Heart right ventricle (tissue), 16 donors: ENCODE measurements around the gene LENG8. TPM values are rescaled to one million over a fixed set of nuclear protein-coding genes. Genes with fewer than 3 reads are reported as not detected.

ENCODE experiments used
- ATAC-seq, 8 donors: fragments of 200-7000 bp; cut with Tn5 transposase; one replicate each; pipeline ENCODE4 v1.9.1; 2020; ENCODE audit warnings: mild to moderate bottlenecking in 8 of 8, moderate library complexity in 8 of 8, moderate number of reproducible peaks in 1 of 8
- DNase-seq, 2 donors: peaks; one replicate each; pipeline ENCODE4 v3.0.0-alpha.2; 2020
- H3K27ac ChIP-seq, 10 donors: fragments of 200-600 bp; sonication (generic) in 2 of 10; one replicate each; pipeline versions ENCODE4 v1.5.0 to v1.8.0; 2020 to 2022; ENCODE audit warnings: mild to moderate bottlenecking in 3 of 10
- H3K27me3 ChIP-seq, 7 donors: fragments of 200-600 bp; one replicate each; pipeline ENCODE4 v1.8.0; 2021 to 2022; ENCODE audit warnings: mild to moderate bottlenecking in 2 of 7
- H3K36me3 ChIP-seq, 9 donors: fragments of 200-600 bp; sonication (generic) in 1 of 9; one replicate each; pipeline versions ENCODE4 v1.5.0 to v1.8.0; 2020 to 2022; ENCODE audit warnings: mild to moderate bottlenecking in 2 of 9
- H3K4me1 ChIP-seq, 9 donors: fragments of 200-600 bp; sonication (generic) in 1 of 9; one replicate each; pipeline versions ENCODE4 v1.5.0 to v1.8.0; 2020 to 2022; ENCODE audit warnings: mild to moderate bottlenecking in 4 of 9
- H3K4me3 ChIP-seq, 10 donors: fragments of 200-600 bp; sonication (generic) in 2 of 10; one replicate each; pipeline versions ENCODE4 v1.5.0 to v1.8.0; 2020 to 2022; ENCODE audit warnings: mild to moderate bottlenecking in 7 of 10, moderate library complexity in 2 of 10
- H3K9me3 ChIP-seq, 11 donors: fragments of 200-600 bp in 10 of 11; sonication (generic) in 2 of 11; one replicate each; pipeline versions ENCODE4 v1.5.0 to v1.8.0; 2013 to 2022; ENCODE audit warnings: mild to moderate bottlenecking in 2 of 11, control low read depth in 1 of 11, moderate library complexity in 1 of 11
- WGBS, 2 donors: extraction: QIAGEN DNeasy Blood & Tissue Kit; methylation state at CpG; one replicate each; pipeline ENCODE4 v1.1.7; 2013; ENCODE audit warnings: inconsistent platforms in 1 of 2; 5-methylcytosine and 5-hydroxymethylcytosine counted together
- intact Hi-C, 10 donors: fragments of 100-400 bp; cut with DNase I; formaldehyde crosslinking; loops; one replicate each; pipeline versions ENCODE4 v1.11.1 to v1.14.2; 2022
- polyA plus RNA-seq, 2 donors: library from polyadenylated mRNA; stranded (reverse); fragments of 200-250 nt; gene quantifications; one replicate each; pipeline ENCODE4 v1.2.3, GENCODE V29; 2013
- total RNA-seq, 10 donors: library from RNA; stranded (reverse); fragmentation: NEBNext Ultra II Directional in 3 of 10; extraction: Animal tissue kit (Norgen Biotek cat#: 25700) in 3 of 10; gene quantifications; one replicate each; pipeline versions ENCODE4 v1.2.1 to v1.2.4, GENCODE V29; 2021 to 2023
- TF ChIP-seq, protein P1 (sequence below), 9 donors: fragments of 200-600 bp; sonication (generic) in 2 of 9; IDR thresholded peaks; one replicate each; pipeline versions ENCODE4 v1.5.0 to v1.8.0; 2021 to 2022; ENCODE audit warnings: antibody characterized with exemption in 9 of 9, mild to moderate bottlenecking in 5 of 9, moderate library complexity in 1 of 9
- donor health status: Arrhythmogenic right ventricular cardiomyopathy.
- donor health status: ischemic (EF 13 %, LVEDD 7.1; RV severe dilation, severe dysfunction).
- donor health status: healthy with polysubstance abuse.
- donor health status: DM: no; HTN: yes; CAD: no.
- donor health status: DM: no; HTN: no; CAD: no.
- donor health status: ischemic (EF 25% LVEDD 6.9; RV normal size, moderate dysfunction).
- donor health status: ischemic (EF 25% LVEDD 5.7; RV mildly dilated, moderate dysfunction).
- donor health status: healthy.
- donor health status: DM: yes; HTN: yes; CAD: no.
- donor health status: Ischemic cardiomyopathy.
- donor health status: ischemic (EF 35%, LVEDD 5.7; RV mildly dilated, moderate dysfunction).
- donor health status: nonischemic (EF 11% LVEDD 7.7; RV severe dilation, severe dysfunction).
- donor health status: DM: yes; HTN: yes; CAD: no.
- donor health status: PGD.
- donor health status: ischemic (EF 29% LVEDD 5.4; RV normal size, mild dysfunction).
- donor health status: nonischemic (EF 23%, LVEDD 6.1; RV moderate dilation, normal function).

Gene LENG8
- total and polyA plus RNA-seq, 12 donors, result 34.3 to 194 (median 56.8) TPM

DNA sequence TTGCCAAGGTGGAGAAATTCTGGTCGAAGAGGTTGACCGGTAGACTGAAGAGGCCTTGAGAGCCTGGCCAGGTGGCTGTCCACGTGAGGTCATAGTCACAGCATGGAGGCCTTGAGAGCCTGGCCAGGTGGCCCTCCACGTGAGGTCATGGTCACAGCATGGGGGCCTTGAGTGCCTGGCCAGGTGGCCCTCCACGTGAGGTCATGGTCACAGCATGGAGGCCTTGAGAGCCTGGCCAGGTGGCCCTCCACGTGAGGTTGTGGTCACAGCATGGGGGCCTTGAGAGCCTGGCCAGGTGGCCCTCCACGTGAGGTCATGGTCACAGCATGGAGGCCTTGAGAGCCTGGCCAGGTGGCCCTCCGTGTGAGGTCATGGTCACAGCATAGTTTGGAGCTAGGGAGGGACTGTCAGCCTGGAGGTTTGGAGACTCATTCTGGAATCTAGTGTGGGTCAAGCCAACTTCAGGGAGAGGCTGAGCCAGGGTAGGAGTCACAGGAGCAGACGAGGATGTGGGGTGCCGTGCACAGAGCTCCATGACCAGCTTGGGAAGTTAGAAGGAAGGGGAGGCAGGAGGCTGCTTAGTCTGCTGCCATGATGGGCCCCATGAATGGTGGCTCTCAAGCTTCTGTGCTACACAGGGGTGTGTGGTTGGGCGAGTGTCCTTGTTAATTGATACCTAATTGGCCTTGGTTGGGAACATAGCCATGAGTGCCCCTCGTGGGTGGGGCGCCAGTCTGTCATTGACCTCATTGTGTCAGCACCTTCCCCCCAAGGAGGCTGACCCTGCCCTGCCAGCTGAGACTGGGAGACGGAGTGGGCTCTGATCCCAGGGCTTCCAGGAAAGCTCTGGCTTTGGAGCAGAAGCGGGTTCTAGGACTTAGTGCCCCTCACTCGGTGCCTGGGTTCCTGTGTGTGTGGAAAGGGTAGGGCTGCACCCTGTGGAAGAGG, 10.6 kb downstream of the LENG8 start:
- Histone ChIP-seq H3K4me3 (no peak overlapping the region), H3K27me3 (no peaks in the 10 kb centered on the region), H3K4me1 (peaks cover 11 to 51% (median 42%) of the 10 kb centered on the region in 9 donors), H3K27ac (no peak overlapping the region), H3K9me3 (no peaks in the 10 kb centered on the region), H3K36me3 (peaks cover 4 to 79% (median 74%) of the 10 kb centered on the region in 9 donors)
- no peak for ATAC-seq
- intact Hi-C loops, result no loop called here
- 81 to 82% methylated on average over 16 of the region's 16 CpGs for WGBS, 2 donors
- TF ChIP-seq, protein P1, sequence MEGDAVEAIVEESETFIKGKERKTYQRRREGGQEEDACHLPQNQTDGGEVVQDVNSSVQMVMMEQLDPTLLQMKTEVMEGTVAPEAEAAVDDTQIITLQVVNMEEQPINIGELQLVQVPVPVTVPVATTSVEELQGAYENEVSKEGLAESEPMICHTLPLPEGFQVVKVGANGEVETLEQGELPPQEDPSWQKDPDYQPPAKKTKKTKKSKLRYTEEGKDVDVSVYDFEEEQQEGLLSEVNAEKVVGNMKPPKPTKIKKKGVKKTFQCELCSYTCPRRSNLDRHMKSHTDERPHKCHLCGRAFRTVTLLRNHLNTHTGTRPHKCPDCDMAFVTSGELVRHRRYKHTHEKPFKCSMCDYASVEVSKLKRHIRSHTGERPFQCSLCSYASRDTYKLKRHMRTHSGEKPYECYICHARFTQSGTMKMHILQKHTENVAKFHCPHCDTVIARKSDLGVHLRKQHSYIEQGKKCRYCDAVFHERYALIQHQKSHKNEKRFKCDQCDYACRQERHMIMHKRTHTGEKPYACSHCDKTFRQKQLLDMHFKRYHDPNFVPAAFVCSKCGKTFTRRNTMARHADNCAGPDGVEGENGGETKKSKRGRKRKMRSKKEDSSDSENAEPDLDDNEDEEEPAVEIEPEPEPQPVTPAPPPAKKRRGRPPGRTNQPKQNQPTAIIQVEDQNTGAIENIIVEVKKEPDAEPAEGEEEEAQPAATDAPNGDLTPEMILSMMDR (IDR thresholded peaks at IDR 0.05), result no peak
- no peak for DNase-seq

DNA sequence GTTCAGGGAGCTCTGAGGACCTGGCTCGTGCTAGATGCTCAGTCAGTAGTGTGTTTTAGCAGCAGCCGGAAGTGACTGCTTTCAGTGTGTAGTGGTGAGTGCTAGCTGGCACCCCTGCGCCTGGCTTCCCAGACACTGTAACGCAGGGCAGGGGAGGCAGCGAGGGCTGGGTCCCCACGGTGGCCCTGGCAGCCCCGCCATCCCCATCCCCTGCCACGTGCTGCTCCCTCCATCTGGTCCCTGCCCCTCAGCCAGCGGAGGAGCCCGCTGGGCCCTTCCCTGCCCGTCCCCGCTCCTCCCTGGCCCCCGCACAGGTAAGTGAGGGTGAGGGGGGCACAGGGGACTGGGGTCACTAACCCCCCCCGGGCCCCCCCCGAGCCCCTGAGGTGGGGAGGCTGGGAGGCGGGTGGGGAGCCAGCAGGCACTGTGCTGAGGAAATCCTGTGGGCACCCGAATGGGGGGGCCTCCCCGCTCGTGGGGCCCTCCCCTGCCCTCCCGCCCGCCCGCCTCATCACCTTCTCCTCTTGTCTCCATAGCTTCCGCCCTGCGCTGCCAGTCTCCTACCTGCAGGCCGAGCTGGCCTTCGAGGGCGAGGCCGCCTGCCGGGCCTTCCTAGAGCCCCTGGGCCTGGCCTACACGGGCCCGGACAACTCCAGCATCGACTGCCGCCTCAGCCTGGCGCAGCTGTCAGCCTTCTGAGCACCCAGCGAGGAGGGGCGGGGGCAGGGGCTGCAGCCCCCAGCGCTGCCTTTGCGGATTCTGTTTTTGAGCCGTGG, 11.4 kb downstream of the LENG8 start:
- intact Hi-C loops, result no loop called here
- no peak overlapping the region for H3K4me3 ChIP-seq
- peaks cover 0 to 2% (median 0%) of the 10 kb centered on the region in 7 donors for H3K27me3 ChIP-seq
- no peak overlapping the region for H3K27ac ChIP-seq
- H3K9me3 ChIP-seq, result no peaks in the 10 kb centered on the region
- ATAC-seq (no peak), DNase-seq (no peak)
- peaks cover 4 to 71% (median 66%) of the 10 kb centered on the region in 9 donors for H3K36me3 ChIP-seq
- 81 to 83% methylated on average over 35 to 39 of the region's 39 CpGs for WGBS, 2 donors
- H3K4me1 ChIP-seq, result peaks cover 11 to 54% (median 45%) of the 10 kb centered on the region in 9 donors
- TF ChIP-seq, protein P1 (IDR thresholded peaks at IDR 0.05), result no peak

DNA sequence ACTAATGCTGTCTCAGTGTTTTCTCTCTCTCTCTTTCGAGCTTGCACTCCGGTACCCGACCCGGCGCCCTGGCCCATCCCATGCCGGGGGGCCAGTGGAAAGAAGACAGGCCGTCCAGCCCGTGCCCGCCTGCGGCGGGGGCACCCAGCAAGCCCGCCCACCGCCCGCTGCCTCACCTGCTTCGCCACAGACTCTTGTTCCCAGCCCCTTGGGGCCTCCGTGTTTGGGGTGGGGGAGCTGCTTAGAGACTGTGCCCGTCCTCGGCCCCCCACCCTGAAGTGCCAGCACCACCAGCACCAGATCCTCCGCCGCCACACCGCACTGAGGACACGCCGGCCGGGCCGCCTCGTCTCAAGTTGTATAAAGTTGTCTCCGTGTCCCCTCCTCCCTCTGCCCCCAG, 12.2 kb downstream of the LENG8 start:
- no peak overlapping the region for H3K4me3 ChIP-seq
- WGBS, 2 donors, result 72 to 76% methylated on average over 27 of the region's 27 CpGs
- peaks cover 11 to 54% (median 45%) of the 10 kb centered on the region in 9 donors for H3K4me1 ChIP-seq
- ATAC-seq (no peak), DNase-seq (no peak)
- intact Hi-C loops, result no loop called here
- TF ChIP-seq, protein P1 (IDR thresholded peaks at IDR 0.05), result no peak
- H3K27me3 ChIP-seq, result peaks cover 0 to 10% (median 0%) of the 10 kb centered on the region in 7 donors
- H3K27ac ChIP-seq, result peak overlapping the region in 3 of 10 donors; percentile 43 to 100 (median 99)
- H3K36me3 ChIP-seq, result peaks cover 4 to 63% (median 58%) of the 10 kb centered on the region in 9 donors
- no peaks in the 10 kb centered on the region for H3K9me3 ChIP-seq

DNA sequence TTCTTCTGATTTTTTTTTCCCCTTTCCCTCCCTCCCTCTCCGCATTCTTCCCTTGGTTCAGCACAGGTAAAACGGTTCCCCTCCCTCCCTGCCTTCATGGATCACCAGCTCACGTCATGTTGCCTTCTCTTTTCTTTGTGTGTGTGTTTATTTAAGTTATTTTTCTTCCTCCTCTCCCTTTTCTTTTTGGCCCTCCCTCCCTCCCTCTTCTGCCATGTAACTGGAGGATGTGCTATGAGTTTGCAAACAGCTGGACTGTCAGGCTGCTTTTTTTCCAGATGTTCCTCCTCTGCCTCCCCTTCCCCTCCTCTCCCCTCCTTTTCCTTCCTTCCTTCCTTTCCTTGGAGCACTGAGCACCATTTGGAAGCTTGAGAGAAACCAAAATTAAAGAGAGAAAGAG, 12.6 kb downstream of the LENG8 start:
- intact Hi-C loops, result loop anchor here in 2 of 10 donors (2.0 kb wide), 1 partner anchor 13 kb away; the partner anchor contains the start of gene LENG8 (in 2 of the 2)
- H3K27me3 ChIP-seq, result peaks cover 0 to 14% (median 0%) of the 10 kb centered on the region in 7 donors
- DNase-seq, result no peak
- WGBS, 2 donors, result 58 to 61% methylated on average over 3 of the region's 3 CpGs
- H3K27ac ChIP-seq, result peak overlapping the region in 8 of 10 donors; percentile 96 to 100 (median 99)
- H3K4me3 ChIP-seq, result peak overlapping the region in 2 of 10 donors; percentile 69 to 73
- ATAC-seq, result no peak
- TF ChIP-seq, protein P1 (IDR thresholded peaks at IDR 0.05), result no peak
- peaks cover 11 to 54% (median 45%) of the 10 kb centered on the region in 9 donors for H3K4me1 ChIP-seq
- H3K36me3 ChIP-seq, result peaks cover 4 to 59% (median 54%) of the 10 kb centered on the region in 9 donors
- H3K9me3 ChIP-seq, result no peaks in the 10 kb centered on the region
